MM.1S (cell line): ENCODE measurements around the gene EPHA2.

Experiments
- DNase-seq: peaks from one replicate; pipeline ENCODE4 v3.0.0-alpha.2; 2015
- H2AFZ ChIP-seq: fragments of 300-600 bp; sonication (generic); 2 replicates; pipeline ENCODE4 v1.6.0; 2016; ENCODE audit warnings: antibody characterized with exemption, low read length
- H3F3A ChIP-seq: fragments of 300-600 bp; sonication (generic); 2 replicates; pipeline ENCODE4 v1.6.1; 2016; ENCODE audit warnings: mild to moderate bottlenecking, antibody characterized with exemption, low read length, moderate library complexity, mixed read lengths; ENCODE audit not compliant: insufficient read depth
- H3K27ac ChIP-seq: fragments of 300-600 bp; sonication (generic); 2 replicates; pipeline ENCODE4 v1.5.1; 2016; ENCODE audit warnings: mild to moderate bottlenecking, low read length
- H3K27me3 ChIP-seq: fragments of 300-600 bp; sonication (generic); replicated peaks from 2 replicates; pipeline ENCODE4 v1.6.0; 2016; ENCODE audit warnings: low read length; ENCODE audit not compliant: insufficient read depth
- H3K36me3 ChIP-seq: fragments of 300-600 bp; sonication (generic); replicated peaks from 2 replicates; pipeline ENCODE4 v1.6.1; 2016; ENCODE audit warnings: mild to moderate bottlenecking, low read length, mixed read lengths; ENCODE audit not compliant: insufficient read depth
- H3K4me1 ChIP-seq: fragments of 300-600 bp; sonication (generic); 2 replicates; pipeline ENCODE4 v1.6.1; 2016; ENCODE audit warnings: low read length, mixed read lengths
- H3K4me2 ChIP-seq: fragments of 300-600 bp; sonication (generic); 2 replicates; pipeline ENCODE4 v1.6.0; 2016; ENCODE audit warnings: low read depth, low read length
- H3K4me3 ChIP-seq: fragments of 300-600 bp; sonication (generic); 2 replicates; pipeline ENCODE4 v1.5.1; 2016; ENCODE audit warnings: low read length, mixed read lengths
- H3K79me2 ChIP-seq: fragments of 300-600 bp; sonication (generic); 2 replicates; pipeline ENCODE4 v1.6.1; 2016; ENCODE audit warnings: mixed run types, low read length, mixed read lengths
- H3K9ac ChIP-seq: fragments of 300-600 bp; sonication (generic); 2 replicates; pipeline ENCODE4 v1.6.1; 2016; ENCODE audit warnings: low read length, mixed read lengths
- H3K9me2 ChIP-seq: fragments of 300-600 bp; sonication (generic); replicated peaks from 2 replicates; pipeline ENCODE4 v1.6.1; 2016; ENCODE audit warnings: mild to moderate bottlenecking, low read length, mixed read lengths; ENCODE audit not compliant: insufficient read depth
- H3K9me3 ChIP-seq: fragments of 300-600 bp; sonication (generic); replicated peaks from 2 replicates; pipeline ENCODE4 v1.6.1; 2016; ENCODE audit warnings: mild to moderate bottlenecking, low read length, mixed read lengths; ENCODE audit not compliant: insufficient read depth
- H4K20me1 ChIP-seq: fragments of 300-600 bp; sonication (generic); 2 replicates; pipeline ENCODE4 v1.6.1; 2016; ENCODE audit warnings: mild to moderate bottlenecking, low read length, moderate library complexity, mixed read lengths; ENCODE audit not compliant: insufficient read depth
- CTCF ChIP-seq: fragments of 300-600 bp; sonication (generic); IDR thresholded peaks from 2 replicates; pipeline ENCODE4 v1.5.1; 2016; ENCODE audit warnings: antibody characterized with exemption, low read length, mixed read lengths
- EZH2 ChIP-seq: fragments of 300-600 bp; sonication (generic); optimal IDR thresholded peaks from 2 replicates; pipeline ENCODE3; 2017; ENCODE audit warnings: low read depth, mild to moderate bottlenecking, antibody characterized with exemption, low read length, mixed read lengths
- EZH2phosphoT487 ChIP-seq: fragments of 300-600 bp; sonication (generic); IDR thresholded peaks from 2 replicates; pipeline ENCODE4 v1.6.1; 2018; ENCODE audit warnings: antibody characterized with exemption, low read length

Gene EPHA2

GRCh38 chr1:16204216-16204615, 48.3 kb upstream of the EPHA2 start:
- Histone ChIP-seq H3K36me3 (no peaks in the 10 kb centered on the region), H3K4me3 (no peak overlapping the region), H2AFZ (no peak overlapping the region), H3K9me2 (no peaks in the 10 kb centered on the region), H4K20me1 (no peaks in the 10 kb centered on the region), H3K4me1 (no peaks in the 10 kb centered on the region; the same call in 1 of the 2 replicates), H3K27me3 (no peaks in the 10 kb centered on the region), H3K9me3 (no peaks in the 10 kb centered on the region), H3K79me2 (no peaks in the 10 kb centered on the region), H3F3A (peaks cover 4% of the 10 kb centered on the region; the same call in 1 of the 2 replicates), H3K4me2 (no peak overlapping the region), H3K27ac (no peak overlapping the region), H3K9ac (no peak overlapping the region)
- TF ChIP-seq EZH2phosphoT487 (no peak), CTCF (no peak), EZH2 (no peak)
- no peak for DNase-seq

- H3K9ac ChIP-seq = no peak overlapping the region
- H3K9me2 ChIP-seq = no peaks in the 10 kb centered on the region
- no peak for TF ChIP-seq EZH2
- TF ChIP-seq CTCF = no peak
- TF ChIP-seq EZH2phosphoT487 = no peak
- no peak overlapping the region for H3K4me3 ChIP-seq
- DNase-seq = no peak
- no peaks in the 10 kb centered on the region for H3K27me3 ChIP-seq
- no peaks in the 10 kb centered on the region for H3K79me2 ChIP-seq
- H4K20me1 ChIP-seq = no peaks in the 10 kb centered on the region
- H3K9me3 ChIP-seq = no peaks in the 10 kb centered on the region
- H3F3A ChIP-seq = peaks cover 4% of the 10 kb centered on the region; the same call in 1 of the 2 replicates
- no peaks in the 10 kb centered on the region; the same call in 1 of the 2 replicates for H3K4me1 ChIP-seq
- no peaks in the 10 kb centered on the region for H3K36me3 ChIP-seq
- no peak overlapping the region for H2AFZ ChIP-seq
- H3K4me2 ChIP-seq = no peak overlapping the region
- no peak overlapping the region for H3K27ac ChIP-seq
Measured at GRCh38 chr1:16203550-16203949, 47.7 kb upstream of the EPHA2 start.

- Histone ChIP-seq H3K36me3 (no peaks in the 10 kb centered on the region), H3K27me3 (no peaks in the 10 kb centered on the region), H3K4me1 (no peaks in the 10 kb centered on the region; the same call in 1 of the 2 replicates), H3K9ac (no peak overlapping the region), H4K20me1 (no peaks in the 10 kb centered on the region), H3K4me2 (no peak overlapping the region), H3K79me2 (no peaks in the 10 kb centered on the region), H3K9me2 (no peaks in the 10 kb centered on the region), H3K9me3 (no peaks in the 10 kb centered on the region), H3K27ac (no peak overlapping the region), H3F3A (peaks cover 4% of the 10 kb centered on the region; the same call in 1 of the 2 replicates), H3K4me3 (no peak overlapping the region), H2AFZ (no peak overlapping the region)
- no peak for TF ChIP-seq EZH2phosphoT487
- no peak for TF ChIP-seq EZH2
- TF ChIP-seq CTCF = no peak
- no peak for DNase-seq
Measured at GRCh38 chr1:16202281-16203210, 46.7 kb upstream of the EPHA2 start.
